HG02870 (cell line): ENCODE measurements around the gene UBL5.
"Not testable (repeated sequence)": the region's sequence is repeated elsewhere in the genome, so short reads cannot be mapped to it uniquely, and the experiment has no call there.

ENCODE experiments used
- ATAC-seq: cut with Tn5 transposase; IDR thresholded peaks from one replicate; pipeline ENCODE4 v1.9.1; 2021; ENCODE audit warnings: mild to moderate bottlenecking, moderate library complexity; ENCODE audit not compliant: unreplicated experiment

UBL5 gene

DNA sequence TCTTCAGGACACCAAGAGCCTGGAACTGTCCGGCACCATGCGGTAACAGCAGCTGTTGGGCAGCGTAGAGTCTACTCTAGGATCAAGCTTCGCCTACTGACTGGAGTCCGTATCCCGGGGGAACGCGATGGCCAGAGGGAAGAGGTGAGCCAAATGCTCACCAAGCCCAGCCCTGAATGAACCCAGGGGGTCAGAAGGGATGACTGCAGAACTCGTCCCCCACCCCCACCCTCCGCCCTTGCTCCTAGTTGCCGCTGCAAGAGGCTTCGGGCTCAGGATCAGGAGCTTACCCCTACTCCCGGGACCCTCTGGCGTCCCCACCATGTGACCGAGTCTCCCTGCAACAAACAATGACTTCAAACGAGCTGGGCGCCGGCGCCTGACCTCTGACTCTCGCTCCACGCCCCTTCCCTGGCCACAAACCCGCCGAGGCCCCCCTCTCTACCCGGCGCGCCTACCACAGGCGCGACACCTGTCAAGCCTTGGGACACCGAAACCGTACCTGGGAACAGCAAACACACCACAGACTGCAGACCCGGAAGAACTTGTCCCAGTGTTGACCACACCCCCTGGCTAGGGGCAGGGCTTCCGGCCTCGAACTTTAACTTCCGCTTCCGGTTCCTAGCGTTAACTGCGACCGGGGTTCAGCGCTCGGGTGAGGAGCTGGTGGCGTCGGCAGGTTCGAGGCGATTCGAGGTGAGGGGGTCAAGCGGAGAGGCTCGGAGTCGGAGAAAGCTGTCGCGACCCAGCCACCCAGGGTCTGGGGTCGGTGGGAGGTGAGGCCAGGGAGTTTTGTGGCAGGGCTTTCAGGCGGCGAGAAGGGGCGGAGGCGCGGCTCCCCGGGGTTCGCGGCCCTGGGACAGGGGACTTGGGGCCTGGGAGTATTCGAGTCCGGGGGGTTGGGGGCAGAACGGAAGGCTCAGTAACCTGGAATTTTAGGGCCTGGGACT lies at the start of gene UBL5:
Gene UBL5, plus strand, starts transcription at position 630 of the 950 bp plus-strand sequence. CDS start 420 bp downstream, outside the sequence.
- peak; percentile 81 for ATAC-seq

- no peak for ATAC-seq
Observed at GRCh38 chr19:9782338-9782737, 45.4 kb upstream of the UBL5 start.

DNA sequence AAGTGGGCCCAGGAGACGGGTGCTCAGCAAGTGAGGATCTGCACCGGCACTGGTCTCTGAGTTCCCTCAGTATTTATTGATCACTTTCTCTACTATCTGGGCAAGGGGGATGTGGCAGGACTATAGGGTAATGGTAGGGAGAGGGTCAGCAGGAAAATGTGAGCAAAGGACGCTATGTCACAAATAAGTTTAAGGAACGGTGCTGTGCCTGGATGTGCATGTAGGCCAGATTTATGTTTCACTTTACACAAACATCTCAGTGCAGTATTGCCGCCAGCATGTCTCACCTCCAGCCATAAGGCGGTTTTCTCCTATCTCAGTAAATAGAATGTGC lies 43.6 kb upstream of the UBL5 start:
- not testable (repeated sequence) for ATAC-seq

- peak; percentile 64 for ATAC-seq
Observed at GRCh38 chr19:9785367-9786331, 42.1 kb upstream of the UBL5 start.

DNA sequence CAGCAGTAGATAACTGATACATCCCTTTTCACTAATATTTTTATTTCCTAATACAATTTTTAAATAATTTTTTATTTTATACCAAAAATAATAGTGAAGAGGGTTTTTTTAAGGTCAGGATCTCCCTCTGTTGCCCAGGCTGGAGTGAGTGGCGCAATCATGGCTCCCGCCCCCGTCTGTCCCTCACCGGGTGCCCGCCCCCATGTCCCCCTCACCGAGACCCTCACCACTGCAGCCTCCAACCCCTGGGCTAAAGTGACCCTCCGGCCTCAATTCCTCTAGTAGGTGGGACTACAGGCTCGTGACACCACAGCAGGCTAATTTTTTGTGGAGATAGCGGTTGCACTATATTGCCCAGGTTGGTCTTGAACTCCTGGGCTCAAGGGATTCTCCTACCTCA lies 41.4 kb upstream of the UBL5 start:
- ATAC-seq = no peak

- no peak for ATAC-seq
Observed at GRCh38 chr19:9786819-9787218, 40.9 kb upstream of the UBL5 start.

DNA sequence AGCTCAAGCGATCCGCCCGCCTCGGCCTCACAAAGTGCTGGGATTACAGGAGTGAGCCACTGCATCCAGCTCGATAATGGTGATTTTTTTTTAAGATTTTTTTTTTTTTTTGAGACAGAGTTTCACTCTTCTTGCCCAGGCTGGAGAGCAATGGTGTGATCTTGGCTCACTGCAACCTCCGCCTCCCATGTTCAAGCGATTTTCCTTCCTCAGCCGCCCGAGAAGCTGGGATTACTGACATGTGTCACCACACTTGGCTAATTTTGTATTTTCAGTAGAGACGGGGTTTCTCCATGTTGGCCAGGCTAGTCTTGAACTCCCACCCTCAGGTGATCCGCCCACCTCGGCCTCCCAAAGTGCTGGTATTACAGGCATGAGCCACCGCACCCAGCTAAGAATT lies 39.1 kb upstream of the UBL5 start:
- not testable (repeated sequence) for ATAC-seq

DNA sequence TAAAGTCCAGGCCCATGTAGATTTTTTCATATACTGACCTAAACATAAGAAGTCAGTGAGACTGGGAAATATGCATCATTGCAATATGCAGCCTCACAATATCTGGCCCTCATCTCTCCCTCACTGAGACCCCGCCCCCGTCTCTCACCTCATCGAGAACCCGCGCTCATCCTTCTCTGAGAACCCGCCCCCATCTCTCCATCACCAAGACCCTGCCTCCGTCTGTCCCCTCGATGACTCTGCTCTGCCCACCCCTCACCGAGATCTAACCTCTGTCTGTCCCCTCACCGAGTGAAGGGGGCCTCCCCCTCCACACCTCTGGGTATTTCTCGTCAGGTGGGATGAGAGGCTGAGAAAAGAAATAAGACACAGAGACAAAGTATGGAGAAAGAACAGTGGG lies 38.7 kb upstream of the UBL5 start:
- no peak for ATAC-seq

DNA sequence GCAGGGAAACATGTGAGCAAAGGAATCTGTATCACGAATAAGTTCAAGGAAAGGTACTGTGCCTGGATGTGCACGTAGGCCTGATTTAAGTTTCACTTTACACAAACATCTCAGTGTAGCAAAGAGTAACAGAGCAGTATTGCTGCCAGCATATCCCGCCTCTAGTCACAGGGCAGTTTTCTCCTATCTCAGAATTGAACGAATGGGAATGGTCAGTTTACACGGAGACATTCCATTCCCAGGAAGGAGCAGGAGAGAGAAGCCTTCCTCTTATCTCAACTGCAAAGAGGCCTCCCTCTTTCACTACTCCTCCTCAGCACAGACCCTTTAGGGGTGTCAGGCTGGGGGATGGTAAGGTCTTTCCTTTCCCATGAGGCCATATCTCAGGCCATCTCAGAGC lies 38.1 kb upstream of the UBL5 start:
- not testable (repeated sequence) for ATAC-seq

DNA sequence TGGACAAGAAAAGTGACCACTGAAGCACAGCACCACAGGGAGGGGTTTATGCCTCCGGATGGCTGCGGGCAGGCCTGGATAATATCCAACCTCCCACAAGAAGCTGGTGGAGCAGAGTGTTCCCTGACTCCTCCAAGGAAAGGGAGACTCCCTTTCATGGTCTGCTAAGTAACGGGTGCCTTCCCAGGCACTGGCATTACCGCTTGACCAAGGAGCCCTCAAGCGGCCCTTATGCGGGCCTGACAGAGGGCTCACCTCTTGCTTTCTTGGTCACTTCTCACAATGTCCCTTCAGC lies 36.7 kb upstream of the UBL5 start:
- ATAC-seq = not testable (repeated sequence)

DNA sequence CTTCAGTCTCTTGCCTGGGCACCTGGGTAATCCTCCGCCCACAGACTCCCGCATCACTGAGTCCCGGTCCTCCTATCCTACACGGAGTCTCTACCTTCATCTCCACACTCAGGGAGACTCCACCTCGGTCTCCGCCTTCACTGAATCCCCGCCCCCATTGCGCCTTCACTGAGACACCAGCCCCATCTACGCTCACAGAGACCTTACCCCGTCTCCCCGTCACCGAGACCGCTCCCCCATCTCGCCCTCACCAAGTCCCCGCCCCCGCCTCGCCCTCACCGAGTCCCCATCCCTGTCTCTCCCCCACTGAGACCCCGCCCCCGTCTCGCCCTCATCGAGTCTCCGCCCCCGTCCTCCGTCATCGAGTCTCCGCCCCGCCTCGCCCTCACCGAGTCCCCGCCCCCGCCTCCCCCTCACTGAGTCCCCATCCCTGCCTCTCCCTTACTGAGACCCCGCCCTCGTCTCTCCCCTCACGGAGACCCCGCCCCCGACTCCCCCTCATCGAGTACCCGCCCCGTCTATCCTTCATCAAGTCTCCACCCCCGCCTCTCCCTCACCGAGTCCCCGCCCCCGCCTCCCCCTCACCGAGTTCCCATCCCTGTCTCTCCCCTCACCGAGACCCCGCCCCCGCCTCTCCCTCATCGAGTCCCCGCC lies 36.0 kb upstream of the UBL5 start:
- no peak for ATAC-seq

DNA sequence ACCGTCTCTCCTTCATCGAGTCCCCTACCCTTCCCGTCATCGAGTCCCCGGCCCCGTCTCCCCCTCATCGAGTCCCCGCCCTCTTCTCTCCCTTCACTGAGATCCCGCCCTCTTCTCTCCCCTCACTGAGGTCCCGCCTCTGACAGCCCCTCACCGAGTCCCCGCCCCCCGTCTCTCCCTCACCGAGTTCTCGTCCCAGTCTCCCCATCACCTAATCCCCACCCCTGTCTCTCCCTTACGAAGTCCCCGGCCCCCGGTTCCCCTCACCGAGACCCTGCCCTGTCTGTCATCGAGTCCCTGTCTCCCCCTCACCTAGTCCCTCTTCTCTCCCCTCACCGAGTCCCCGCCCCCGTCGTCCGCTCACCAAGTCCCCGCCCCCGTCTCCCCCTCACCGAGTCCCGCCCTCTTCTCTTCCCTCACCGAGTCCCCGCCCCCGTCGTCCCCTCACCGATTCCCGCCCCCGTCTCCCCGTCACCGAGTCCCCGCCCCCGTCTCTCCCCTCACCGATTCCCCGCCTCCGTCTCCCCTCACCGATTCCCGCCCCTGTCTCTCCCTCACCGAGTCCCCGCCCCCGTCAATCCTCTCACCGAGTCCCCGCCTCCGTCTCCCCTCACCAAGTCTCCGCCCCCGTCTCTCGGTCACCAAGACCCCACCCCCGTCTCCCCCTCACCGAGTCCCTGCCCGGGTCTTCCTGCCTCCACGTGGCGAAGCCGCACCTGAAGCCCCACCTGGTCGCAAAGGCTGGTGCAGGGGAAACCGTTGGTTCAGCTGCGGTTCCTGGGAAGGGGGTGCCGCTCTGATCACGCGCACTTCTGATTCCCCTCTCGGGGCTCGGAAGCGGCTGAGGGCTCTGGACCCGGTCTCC lies 35.3 kb upstream of the UBL5 start:
- no peak for ATAC-seq

DNA sequence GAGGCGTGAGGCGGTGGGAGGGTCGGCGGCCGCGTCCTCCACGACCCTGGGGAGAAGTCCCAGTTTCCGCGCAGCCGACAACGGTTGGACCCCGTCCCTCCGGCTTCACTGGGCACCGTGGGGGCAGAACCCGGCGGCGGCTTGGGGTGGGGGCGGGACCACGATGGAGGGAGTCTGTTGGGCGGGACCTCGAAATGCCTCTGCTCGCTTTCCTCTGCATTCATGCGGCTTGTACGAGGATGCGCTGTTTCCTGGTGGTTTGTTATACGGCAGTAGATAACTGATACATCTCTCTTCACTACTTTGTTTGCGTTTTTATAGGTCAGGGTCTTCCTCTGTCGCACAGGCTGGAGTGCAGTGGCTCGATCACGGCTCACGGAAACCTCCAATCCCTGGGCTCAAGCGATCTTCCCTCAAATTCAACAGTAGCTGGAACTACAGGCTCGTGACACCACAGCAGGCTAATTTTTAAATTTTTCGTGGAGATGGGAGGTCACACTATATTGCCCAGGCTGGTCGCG lies 34.6 kb upstream of the UBL5 start:
- no peak for ATAC-seq

DNA sequence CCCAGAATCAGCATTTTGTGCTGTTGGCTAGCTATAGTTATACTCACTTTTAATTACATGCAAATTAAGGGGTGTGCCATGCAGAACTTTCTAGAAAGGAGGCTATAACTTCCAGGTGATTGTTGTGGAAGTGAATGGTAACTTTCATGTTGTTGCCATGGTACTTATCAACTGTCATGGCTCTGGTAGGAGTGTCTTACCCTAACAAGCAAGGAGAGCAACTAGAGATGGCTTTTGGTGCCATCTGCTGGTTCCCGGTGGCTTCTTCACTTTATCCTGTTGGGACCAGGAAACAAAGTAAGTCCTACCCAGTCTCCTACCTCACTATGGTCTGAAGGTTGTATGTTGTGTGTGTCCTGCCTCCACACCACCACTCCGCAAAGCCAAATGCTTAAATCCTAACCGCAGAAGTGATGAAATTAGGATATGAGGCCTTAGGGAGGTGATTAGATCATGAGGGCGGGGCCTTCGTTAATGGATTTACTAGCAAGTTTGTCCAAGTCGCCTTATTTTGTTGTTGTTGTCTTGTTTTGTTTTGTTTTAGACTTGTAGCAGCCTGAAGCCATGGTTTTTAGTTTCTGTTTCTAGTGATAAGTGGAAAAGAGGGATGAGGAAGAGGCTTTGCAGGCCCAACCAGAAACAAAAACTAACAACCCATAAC lies 31.5 kb upstream of the UBL5 start:
- ATAC-seq = peak; percentile 52

DNA sequence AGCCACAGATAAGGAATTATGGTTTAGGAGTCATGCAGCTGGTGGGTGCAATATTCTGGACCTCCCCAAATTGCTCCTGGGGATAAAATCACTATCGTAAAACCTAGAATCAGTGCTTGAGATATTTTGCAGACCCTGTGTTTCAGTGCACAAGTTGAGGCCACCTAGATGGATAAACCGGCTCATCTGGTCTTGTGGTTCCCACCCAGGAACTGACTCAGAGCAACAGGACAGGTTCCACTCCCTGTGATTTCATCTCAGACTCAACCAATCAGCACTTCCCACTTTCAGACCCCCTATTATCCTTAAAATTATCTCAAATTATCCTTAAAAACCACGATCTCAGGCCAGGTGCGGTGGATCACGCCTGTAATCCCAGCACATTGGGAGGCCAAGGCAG lies 29.8 kb upstream of the UBL5 start:
- no peak for ATAC-seq

DNA sequence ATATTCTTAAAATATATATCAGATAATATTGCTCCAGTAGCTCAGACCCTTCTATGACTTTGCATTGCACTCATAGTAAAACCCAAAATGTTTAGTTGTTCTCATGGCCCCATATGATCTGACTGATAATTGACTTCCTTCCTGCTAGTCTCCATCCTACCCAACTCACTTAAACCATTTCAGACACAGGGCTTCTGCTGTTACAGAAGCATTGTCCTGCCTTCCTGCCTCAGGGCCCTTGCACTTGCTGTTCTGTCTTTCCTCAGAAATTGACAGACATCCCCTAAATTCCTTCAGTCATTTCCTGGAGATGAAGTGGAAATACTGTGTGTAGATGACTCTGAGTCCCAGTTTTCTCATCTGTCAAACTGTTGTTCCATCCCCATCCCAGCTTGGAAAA lies 28.6 kb upstream of the UBL5 start:
- ATAC-seq = no peak

DNA sequence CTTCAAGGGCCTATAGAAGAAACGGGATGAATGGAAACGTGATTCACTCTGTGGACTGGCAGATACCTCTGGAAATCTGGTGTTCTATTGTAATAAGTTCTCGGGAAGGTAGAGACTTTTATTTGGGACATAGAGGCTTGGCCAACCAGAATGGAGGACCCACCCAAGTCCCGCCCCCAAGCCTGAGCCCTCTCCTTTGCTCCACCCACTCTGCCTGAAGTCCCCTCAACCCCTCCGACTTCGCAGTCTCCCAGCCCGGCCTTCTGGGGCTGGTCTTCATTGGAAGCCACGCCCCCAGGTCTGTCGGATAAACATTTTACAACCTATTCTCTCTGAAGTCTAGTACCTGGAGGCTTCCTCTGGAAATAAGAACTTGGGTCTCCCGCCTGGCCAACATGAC lies 25.7 kb upstream of the UBL5 start:
- ATAC-seq = no peak

DNA sequence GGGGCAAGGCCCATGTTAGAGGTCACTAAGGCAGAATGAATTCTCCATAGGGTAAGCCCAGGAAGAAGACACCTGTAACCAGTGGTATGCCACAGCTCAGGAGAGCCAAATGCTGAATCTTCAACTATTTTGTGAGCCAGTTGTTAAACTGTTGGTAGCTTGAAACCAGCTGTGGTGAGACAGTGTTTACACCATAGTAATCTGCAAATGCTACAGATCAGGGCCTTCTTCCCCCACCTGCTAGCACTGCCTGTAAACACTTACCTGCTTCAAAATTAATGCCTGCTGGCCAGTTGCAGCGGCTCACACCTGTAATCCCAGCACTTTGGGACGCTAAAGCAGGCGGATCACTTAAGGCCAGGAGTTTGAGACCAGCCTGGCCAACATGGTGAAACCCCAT lies 20.9 kb upstream of the UBL5 start:
- ATAC-seq = no peak
